A549 (cell line): ENCODE data around the gene ANLN.

Experiments used
- CEBPB ChIP-seq, 2 experiments: fragments of >200 bp in 1 of 2; sonication (Bioruptor Twin) in 1 of 2; formaldehyde crosslinking in 1 of 2; IDR thresholded peaks; 2 replicates each; pipeline ENCODE4 v1.6.1; 2012 to 2016
- EP300 ChIP-seq, 2 experiments: fragments of >200 bp; sonication (Bioruptor Twin); formaldehyde crosslinking; IDR thresholded peaks; 2 replicates in 1 of 2; 3 replicates in 1 of 2; pipeline ENCODE4 v1.6.1; 2016 to 2017
- POLR2A ChIP-seq: IDR thresholded peaks from 2 replicates; pipeline ENCODE4 v1.6.1; 2012; ENCODE audit warnings: mild to moderate bottlenecking, low read length

GRCh38 chr7:36497775-36498174 is 108.1 kb downstream of the ANLN start:
- TF ChIP-seq EP300 (IDR thresholded peaks at IDR 0.05) = no peak
- TF ChIP-seq POLR2A = no peak
- no peak for TF ChIP-seq CEBPB (IDR thresholded peaks at IDR 0.05)
